Urinary bladder (tissue), 4 donors: ENCODE data around the gene PTTG1IP. TPM values are rescaled to one million over a fixed set of nuclear protein-coding genes. Genes with fewer than 3 reads are reported as not detected.

Experiments
- DNase-seq: peaks from one replicate; pipeline ENCODE4 v3.0.0-alpha.2; 2015; ENCODE audit errors: extremely low spot score
- H3K27ac ChIP-seq: one replicate; pipeline ENCODE4 v1.5.1; 2013; ENCODE audit warnings: low read depth, mild to moderate bottlenecking, moderate library complexity
- H3K36me3 ChIP-seq: one replicate; pipeline ENCODE4 v1.6.1; 2013; ENCODE audit warnings: mild to moderate bottlenecking, moderate library complexity; ENCODE audit not compliant: insufficient read depth
- H3K4me1 ChIP-seq: one replicate; pipeline ENCODE4 v1.6.1; 2013; ENCODE audit warnings: mild to moderate bottlenecking, moderate library complexity; ENCODE audit not compliant: insufficient read depth
- H3K4me3 ChIP-seq: one replicate; pipeline ENCODE4 v1.5.1; 2013; ENCODE audit warnings: low read depth, low read length
- WGBS: extraction: QIAGEN DNeasy Blood & Tissue Kit; methylation state at CpG from one replicate; pipeline ENCODE4 v1.1.7; 2013; 5-methylcytosine and 5-hydroxymethylcytosine counted together
- polyA plus RNA-seq: library from polyadenylated mRNA; stranded (reverse); fragments of 200-250 nt; gene quantifications from one replicate; pipeline ENCODE4 v1.2.3, GENCODE V29; 2013
- total RNA-seq: library from RNA; depleted of rRNA; stranded (reverse); fragments of >200 nt; gene quantifications from one replicate; pipeline ENCODE4 v1.2.3, GENCODE V29; 2014
- donor health status: healthy with polysubstance abuse.
- donor health status: healthy.

PTTG1IP gene
- total and polyA plus RNA-seq, 2 donors: 154 to 233 TPM

DNA sequence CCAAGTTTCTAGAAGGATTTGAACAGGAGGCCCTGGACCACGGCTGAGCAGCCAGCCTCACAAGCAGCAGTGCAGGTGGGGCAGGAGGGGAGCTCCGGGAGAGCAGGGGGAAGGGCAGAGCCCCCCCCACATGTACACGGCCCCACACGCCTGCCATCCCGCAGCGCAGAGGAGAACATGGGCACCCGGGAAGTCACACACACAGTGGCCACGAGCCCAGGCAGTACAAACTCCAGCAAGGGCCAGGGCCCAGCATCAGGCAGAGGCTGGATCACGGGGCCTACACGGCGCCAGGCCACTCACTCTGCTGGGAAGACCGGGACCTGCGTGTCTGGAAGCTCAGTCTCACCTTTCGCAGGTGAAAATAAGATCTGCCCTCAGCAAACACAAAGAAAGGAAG lies 60.9 kb downstream of the PTTG1IP start:
- Histone ChIP-seq H3K4me1 (peaks cover 2% of the 10 kb centered on the region), H3K27ac (no peak overlapping the region), H3K4me3 (no peak overlapping the region), H3K36me3 (peaks cover 1% of the 10 kb centered on the region)
- DNase-seq: no peak
- 88% methylated on average over 14 of the region's 14 CpGs for WGBS

DNA sequence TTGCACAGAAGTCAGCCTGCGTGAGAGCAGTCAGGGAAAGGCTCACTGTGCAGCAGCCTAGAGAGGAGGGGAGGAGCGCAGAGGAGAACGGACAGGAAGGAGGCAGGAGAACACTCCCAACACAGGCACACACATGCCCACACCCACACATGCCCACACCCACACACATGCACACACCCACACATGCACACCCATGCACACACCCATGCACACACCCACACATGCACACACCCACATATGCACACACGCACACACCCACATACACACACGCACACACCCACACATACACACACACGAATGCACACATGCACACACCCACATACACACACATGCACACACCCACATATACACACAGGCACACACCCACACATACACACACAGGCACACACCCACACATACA lies 62.7 kb downstream of the PTTG1IP start:
- H3K36me3 ChIP-seq: peaks cover 2% of the 10 kb centered on the region
- DNase-seq: no peak
- no peaks in the 10 kb centered on the region for H3K4me1 ChIP-seq
- no peak overlapping the region for H3K4me3 ChIP-seq
- H3K27ac ChIP-seq: no peak overlapping the region
- whole genome bisulfite sequencing: 85% methylated on average over 6 of the region's 6 CpGs

DNA sequence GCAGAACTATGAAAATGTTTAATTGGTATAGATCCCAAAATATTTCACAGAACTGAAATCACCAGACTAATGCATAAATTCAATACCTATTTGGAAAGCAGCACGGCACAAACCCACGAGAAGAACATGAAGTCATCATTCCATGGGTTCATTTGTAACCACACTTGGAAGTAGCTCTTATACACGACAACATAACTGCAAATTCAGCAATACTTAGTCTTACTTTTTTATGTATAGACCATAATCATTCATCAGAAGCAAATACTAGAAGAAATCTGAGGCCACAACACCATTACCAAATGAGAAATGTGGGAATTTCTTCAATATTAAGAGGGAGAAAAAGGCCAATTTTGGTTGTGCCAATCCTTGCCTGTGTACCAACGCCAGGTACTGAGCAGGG lies 67.6 kb downstream of the PTTG1IP start:
- WGBS: 87% methylated on average over 4 of the region's 4 CpGs
- Histone ChIP-seq H3K4me1 (peaks cover under 1% of the 10 kb centered on the region), H3K27ac (no peak overlapping the region), H3K36me3 (peaks cover 2% of the 10 kb centered on the region), H3K4me3 (no peak overlapping the region)
- no peak for DNase-seq

DNA sequence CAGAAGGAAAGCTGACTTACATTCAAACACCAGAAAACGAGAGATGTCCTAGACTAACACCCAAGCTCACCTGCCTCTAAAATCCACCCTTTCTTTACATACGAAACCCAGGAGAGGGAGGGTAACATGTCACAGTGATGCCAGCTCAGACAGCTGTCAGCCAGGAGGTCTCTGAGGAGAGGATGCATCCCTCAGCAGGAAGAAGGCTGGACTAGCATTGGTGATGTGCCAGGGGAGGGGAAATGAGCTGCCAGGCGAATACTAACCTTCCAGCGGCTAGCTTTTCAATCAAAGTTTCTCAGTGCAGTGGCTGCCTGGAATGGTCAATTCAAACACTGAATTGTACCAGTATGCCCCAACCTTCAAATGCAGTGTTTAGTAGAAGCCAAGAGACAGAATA lies 68.3 kb downstream of the PTTG1IP start:
- Histone ChIP-seq H3K4me3 (no peak overlapping the region), H3K36me3 (peaks cover 2% of the 10 kb centered on the region), H3K4me1 (peaks cover 2% of the 10 kb centered on the region), H3K27ac (no peak overlapping the region)
- WGBS: 79% methylated on average over 4 of the region's 4 CpGs
- DNase-seq: no peak

DNA sequence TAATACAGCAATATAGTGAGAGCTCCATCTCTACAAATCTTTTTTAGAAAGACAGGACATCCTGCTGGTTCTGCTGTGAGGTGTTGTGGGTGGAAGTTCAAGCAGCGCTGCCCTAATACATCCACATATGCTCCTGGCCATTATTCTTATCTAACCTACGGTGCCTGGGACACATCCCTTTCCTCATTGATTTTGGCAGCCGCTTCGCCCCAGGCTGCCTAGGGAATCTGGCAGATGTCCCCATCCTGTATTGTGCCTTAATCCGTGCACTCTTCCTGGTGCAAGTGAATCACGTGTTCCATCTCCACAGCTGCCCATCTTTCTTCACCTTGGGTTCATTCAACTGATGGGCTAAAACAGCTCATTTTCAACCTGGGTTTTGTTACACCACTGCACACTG lies 68.7 kb downstream of the PTTG1IP start:
- DNase-seq: no peak
- 77% methylated on average over 6 of the region's 6 CpGs for WGBS
- Histone ChIP-seq H3K36me3 (peaks cover 2% of the 10 kb centered on the region), H3K4me1 (peaks cover 2% of the 10 kb centered on the region), H3K4me3 (no peak overlapping the region), H3K27ac (no peak overlapping the region)

DNA sequence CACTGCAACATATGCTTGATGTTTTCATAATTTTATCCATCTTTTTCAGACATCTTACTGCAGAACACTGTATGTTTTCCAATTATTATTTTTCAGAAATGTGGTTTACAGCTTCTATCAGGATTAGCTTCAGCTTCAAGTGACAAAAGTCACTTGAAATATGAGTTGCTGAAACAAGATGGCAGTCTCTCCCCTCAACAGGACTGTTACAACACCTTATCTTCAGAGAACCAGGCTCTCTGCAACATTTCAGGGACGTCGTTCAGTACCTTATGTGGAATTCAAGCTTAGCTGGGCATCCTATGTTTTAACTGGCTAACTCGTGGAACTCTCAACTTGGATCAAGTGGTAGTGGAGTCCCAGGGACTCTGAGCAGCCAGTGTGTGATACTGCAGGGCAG lies 69.8 kb downstream of the PTTG1IP start:
- Histone ChIP-seq H3K27ac (no peak overlapping the region), H3K36me3 (peaks cover 2% of the 10 kb centered on the region), H3K4me1 (peaks cover 2% of the 10 kb centered on the region), H3K4me3 (no peak overlapping the region)
- 55% methylated on average over 3 of the region's 3 CpGs for WGBS
- no peak for DNase-seq

DNA sequence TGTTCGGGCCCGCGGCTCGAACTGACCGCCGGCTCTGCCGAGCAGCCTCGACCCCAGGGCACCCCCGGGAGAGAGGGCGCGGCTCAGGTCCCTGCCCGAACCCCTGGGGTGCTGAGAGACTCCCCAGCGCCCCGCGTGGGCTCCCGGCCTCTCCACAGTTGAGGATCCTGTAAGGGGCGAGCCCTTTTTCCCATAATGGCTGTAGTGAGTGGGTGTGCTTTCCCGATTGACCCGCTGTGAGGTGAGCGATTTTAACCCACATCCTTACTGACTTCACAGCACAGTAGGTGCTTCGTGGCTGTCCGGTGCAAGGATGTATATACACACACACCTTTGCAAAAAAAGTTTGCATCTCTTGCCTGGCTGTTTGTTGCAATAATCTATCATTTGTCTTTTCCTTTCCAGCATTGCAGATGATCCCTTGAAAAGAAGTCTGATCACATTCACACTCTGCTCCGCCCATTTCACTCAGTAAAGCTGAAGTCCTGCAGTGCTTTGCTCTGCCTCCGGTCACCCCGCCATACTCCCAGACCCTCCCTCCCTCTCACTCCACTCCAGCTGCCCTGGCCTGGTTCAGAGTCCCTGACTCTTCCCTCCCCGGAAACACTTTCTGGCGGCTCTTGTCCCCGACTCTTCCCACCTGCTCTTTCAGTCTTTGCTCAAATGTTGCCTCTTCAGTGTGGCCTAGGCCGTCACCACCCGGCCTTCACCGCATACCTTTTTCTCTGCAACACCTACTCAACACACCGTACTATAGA lies 70.9 kb downstream of the PTTG1IP start:
- Histone ChIP-seq H3K27ac (no peak overlapping the region), H3K4me1 (peaks cover 2% of the 10 kb centered on the region)
- WGBS: 18% methylated on average over 32 of the region's 32 CpGs

DNA sequence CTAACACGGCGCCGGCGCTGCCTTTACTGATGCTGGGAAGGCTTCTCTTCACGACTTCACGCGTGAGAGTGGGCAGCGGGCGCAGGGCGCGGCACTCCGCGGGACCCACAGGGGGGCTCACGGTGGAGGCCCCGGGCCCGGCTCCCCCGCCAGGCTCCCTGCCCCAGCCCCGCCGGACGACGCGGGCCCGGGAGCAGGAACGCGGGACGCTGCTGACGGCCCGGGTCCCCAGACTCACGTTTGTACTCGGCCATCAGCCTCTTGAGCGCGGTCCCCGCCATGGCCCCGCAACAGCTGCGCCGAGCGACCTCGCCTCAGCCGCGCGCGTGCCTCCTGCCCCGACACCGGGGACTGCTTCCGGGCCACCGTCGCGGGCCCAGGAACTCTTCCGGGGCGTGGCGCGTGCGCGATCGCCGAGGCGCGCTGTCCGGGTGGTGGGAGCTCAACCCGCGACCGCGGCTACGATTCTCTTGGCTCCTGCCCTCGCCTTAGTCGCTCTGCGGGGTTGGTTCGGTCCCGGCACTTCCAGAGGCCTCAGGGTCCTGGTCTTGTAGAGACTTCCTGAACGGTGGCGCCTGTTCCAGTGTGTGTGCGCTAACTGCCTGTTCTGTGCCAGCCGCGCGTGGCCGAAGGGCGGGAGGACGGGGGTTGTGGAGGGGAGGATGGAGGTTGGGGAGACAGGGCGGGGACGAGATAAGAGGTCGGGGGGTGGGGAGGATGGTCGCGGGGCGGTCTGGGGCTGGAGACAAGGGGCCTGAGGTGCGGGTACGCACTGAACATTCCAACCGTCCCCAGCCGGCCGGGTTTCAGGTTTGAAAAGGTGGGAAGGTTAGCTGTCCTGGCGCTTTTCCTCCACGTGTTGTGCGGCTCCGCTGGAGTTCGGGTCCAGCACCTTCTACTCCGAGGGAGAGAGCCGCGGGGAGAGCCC lies 71.8 kb downstream of the PTTG1IP start, which contains the start of gene UBE2G2:
UBE2G2 (minus strand) TSS at position 353 of the 928 bp plus-strand sequence; CDS start at position 281, 72 bp downstream.
- WGBS: under 1% methylated on average over 97 of the region's 97 CpGs
- peaks cover 2% of the 10 kb centered on the region for H3K4me1 ChIP-seq
- no peak within 1 kb of the TSS for H3K27ac ChIP-seq
- H3K36me3 ChIP-seq: no peaks in the 10 kb centered on the region
- DNase-seq: no peak
- H3K4me3 ChIP-seq: peak within 1 kb of the TSS; percentile 74

More for the DNA sequence above, 70.9 kb downstream of the PTTG1IP start:
- peak overlapping the region; percentile 74 for H3K4me3 ChIP-seq
- peaks cover under 1% of the 10 kb centered on the region for H3K36me3 ChIP-seq
- no peak for DNase-seq

DNA sequence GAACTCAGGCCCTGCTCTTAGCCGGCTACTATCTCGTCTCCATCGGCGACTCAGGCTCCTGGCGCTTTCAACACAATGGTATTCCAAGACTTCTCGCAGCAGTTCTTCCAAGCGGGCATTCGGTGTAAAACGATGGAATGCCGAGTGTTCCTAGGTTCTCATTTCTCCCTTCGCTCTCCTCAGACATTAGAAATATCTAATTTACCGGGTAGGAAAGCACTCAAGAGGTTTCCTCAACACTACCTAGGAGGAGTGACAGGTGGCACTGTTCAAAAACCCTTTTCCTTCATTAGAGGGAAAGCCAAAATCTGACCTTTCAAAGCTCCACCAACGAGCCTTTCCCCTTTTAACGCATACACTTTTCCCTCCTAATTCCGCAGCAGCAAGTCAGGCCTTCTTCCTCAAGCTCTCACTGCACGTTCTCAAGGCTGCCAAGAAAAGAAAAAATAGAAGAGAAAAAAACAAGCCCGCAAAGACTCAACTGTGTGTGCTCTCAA lies 72.5 kb downstream of the PTTG1IP start:
- Histone ChIP-seq H3K36me3 (no peaks in the 10 kb centered on the region), H3K4me1 (peaks cover 2% of the 10 kb centered on the region), H3K27ac (no peak overlapping the region), H3K4me3 (peak overlapping the region; percentile 74)
- DNase-seq: no peak
- WGBS: 1% methylated on average over 17 of the region's 17 CpGs

DNA sequence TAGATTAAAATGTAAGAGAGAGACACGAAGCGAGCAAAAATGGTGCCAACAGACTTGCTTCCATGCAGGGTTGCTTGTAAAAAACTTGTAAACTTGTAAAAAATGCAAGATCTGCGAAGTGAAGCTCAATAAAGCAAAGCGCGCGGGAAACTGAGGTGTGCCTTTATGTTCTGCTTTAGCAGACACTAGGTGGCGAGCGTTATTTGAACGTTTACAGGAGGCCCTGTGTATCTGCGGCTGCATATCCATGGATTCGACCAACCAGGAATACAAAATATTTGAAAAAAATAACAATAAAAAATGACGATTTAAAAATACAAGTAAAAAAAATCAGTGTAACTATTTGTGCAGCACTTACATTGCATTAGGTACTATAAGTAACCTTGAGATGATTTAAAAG lies 73.4 kb downstream of the PTTG1IP start:
- Histone ChIP-seq H3K4me3 (no peak overlapping the region), H3K36me3 (no peaks in the 10 kb centered on the region), H3K4me1 (peaks cover 2% of the 10 kb centered on the region), H3K27ac (no peak overlapping the region)
- WGBS: 42% methylated on average over 12 of the region's 12 CpGs
- DNase-seq: no peak

DNA sequence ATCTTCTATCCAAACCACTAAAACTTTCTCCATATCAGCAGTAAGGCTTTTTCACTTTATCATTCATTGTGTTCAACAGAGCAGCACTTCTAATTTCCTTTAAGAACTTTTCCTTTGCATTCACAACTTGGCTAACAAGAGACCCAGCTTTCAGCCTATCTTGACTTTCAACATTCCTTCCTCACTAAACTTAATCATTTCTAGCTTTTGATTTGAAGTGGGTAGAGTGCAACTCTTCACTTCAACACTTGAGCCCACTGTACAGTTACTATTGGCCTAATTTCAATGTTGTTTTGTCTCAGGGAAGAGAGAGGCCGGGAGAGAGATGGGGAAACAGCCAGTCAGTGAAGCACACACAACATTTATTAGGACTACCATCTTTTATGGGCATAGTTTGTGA lies 73.8 kb downstream of the PTTG1IP start:
- Histone ChIP-seq H3K36me3 (no peaks in the 10 kb centered on the region), H3K27ac (no peak overlapping the region), H3K4me1 (peaks cover 2% of the 10 kb centered on the region), H3K4me3 (no peak overlapping the region)
- DNase-seq: no peak
- WGBS: 65% methylated on average over 1 of the region's 1 CpG
